Measurements from ENCODE around the gene DDR2.

DDR2 gene

DNA sequence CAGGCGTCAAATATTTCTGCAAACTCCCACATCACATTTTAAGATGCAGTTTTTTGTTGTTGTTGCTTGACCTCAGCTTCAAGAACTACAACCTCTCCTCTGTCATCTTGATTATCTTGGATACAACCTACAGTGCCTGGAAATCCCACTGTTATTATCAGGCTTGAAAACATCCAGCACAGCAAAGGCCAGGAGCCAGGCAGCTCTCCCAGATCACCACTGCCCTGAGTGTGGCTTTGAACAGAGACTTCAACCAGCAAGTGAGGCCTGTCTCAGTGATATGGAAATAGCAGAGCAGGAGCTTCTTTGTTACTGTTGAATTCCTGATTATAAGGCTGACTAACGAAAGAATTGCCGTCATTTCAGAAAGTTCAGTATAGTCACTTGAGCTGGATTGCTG, 200.2 kb downstream of the DDR2 start:
- H3K27ac ChIP-seq (ENCODE audit: poor library complexity, severe bottlenecking), result no peak overlapping the region
- no peaks in the 10 kb centered on the region for H3K27me3 ChIP-seq (ENCODE audit: insufficient read depth, poor library complexity, severe bottlenecking)
- TF ChIP-seq, protein P1, sequence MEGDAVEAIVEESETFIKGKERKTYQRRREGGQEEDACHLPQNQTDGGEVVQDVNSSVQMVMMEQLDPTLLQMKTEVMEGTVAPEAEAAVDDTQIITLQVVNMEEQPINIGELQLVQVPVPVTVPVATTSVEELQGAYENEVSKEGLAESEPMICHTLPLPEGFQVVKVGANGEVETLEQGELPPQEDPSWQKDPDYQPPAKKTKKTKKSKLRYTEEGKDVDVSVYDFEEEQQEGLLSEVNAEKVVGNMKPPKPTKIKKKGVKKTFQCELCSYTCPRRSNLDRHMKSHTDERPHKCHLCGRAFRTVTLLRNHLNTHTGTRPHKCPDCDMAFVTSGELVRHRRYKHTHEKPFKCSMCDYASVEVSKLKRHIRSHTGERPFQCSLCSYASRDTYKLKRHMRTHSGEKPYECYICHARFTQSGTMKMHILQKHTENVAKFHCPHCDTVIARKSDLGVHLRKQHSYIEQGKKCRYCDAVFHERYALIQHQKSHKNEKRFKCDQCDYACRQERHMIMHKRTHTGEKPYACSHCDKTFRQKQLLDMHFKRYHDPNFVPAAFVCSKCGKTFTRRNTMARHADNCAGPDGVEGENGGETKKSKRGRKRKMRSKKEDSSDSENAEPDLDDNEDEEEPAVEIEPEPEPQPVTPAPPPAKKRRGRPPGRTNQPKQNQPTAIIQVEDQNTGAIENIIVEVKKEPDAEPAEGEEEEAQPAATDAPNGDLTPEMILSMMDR (IDR thresholded peaks at IDR 0.05; ENCODE audit: poor library complexity, severe bottlenecking), result no peak
- H3K4me1 ChIP-seq (ENCODE audit: insufficient read depth, poor library complexity, severe bottlenecking), result no peaks in the 10 kb centered on the region
- no peaks in the 10 kb centered on the region for H3K9me3 ChIP-seq (ENCODE audit: severe bottlenecking)
- no peaks in the 10 kb centered on the region for H3K36me3 ChIP-seq (ENCODE audit: low read depth)
- ATAC-seq (ENCODE audit: low read depth), result no peak
- DNase-seq (ENCODE audit: low spot score), result no peak
- H3K4me3 ChIP-seq (ENCODE audit: severe bottlenecking), result no peak overlapping the region

DNA sequence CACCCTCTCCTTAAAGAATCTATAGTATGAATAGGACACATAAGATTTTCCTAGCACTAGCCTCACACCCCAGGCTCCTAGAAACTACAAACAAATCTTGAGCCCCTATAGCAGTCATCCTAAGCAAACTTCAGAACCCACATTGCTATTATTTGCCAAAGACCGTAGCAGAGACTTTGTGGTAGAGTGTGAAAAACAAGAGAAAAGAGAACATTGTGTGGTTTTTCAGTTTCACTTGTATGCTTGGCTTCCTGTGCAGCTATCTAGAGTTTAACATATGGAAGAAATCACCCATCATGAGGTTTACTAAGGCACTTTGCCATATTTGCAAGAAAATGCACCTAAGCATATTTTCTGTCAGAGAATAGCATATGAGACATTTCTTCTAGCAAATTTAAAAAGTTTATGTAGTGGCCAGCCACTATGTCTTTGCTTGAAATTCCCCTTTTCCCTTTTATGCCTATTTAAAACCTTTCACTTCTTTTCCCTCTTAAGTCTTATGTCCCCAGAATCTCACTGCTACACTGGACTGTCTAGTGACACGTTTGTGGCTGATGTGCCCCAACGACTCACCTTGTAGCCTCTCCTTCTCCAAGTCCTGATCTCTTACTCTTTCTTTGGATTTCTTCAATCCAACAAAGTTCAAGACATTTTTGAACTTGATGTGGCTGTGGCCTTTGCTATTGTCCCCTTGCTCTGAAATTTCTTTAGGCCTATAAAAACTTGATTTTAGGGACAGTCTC, 203.1 kb downstream of the DDR2 start:
- no peak for DNase-seq (ENCODE audit: low spot score)
- Histone ChIP-seq H3K27me3 (ENCODE audit: insufficient read depth, poor library complexity, severe bottlenecking) (no peaks in the 10 kb centered on the region), H3K36me3 (ENCODE audit: low read depth) (no peaks in the 10 kb centered on the region), H3K9me3 (ENCODE audit: severe bottlenecking) (no peaks in the 10 kb centered on the region), H3K27ac (ENCODE audit: poor library complexity, severe bottlenecking) (no peak overlapping the region), H3K4me3 (ENCODE audit: severe bottlenecking) (no peak overlapping the region), H3K4me1 (ENCODE audit: insufficient read depth, poor library complexity, severe bottlenecking) (no peaks in the 10 kb centered on the region)
- no peak for ATAC-seq (ENCODE audit: low read depth)
- TF ChIP-seq, protein P1 (IDR thresholded peaks at IDR 0.05; ENCODE audit: poor library complexity, severe bottlenecking), result no peak

All from RWPE2 (cell line).